ENCODE data around the gene HHIPL1.

The HHIPL1 gene

GRCh38 chr14:99650189-99650588 is 5.3 kb downstream of the HHIPL1 start:
- no peak for TF ChIP-seq CTCF (IDR thresholded peaks at IDR 0.05; ENCODE audit: borderline replicate concordance, control extremely low read depth, extremely low read depth, insufficient read depth, missing control alignments)
- in situ Hi-C loops (cut with MboI; ENCODE audit: low sequenced_read_pairs, unreplicated experiment): no loop called here
- no peak for DNase-seq (ENCODE audit: low spot score)

- TF ChIP-seq CTCF (IDR thresholded peaks at IDR 0.05; ENCODE audit: borderline replicate concordance, control extremely low read depth, extremely low read depth, insufficient read depth, missing control alignments): no peak
- DNase-seq (ENCODE audit: low spot score): no peak
- in situ Hi-C loops (cut with MboI; ENCODE audit: low sequenced_read_pairs, unreplicated experiment): no loop called here
Measured at GRCh38 chr14:99651953-99652746, 7.2 kb downstream of the HHIPL1 start.

GRCh38 chr14:99654235-99654985 is 9.5 kb downstream of the HHIPL1 start:
- TF ChIP-seq CTCF (IDR thresholded peaks at IDR 0.05; ENCODE audit: borderline replicate concordance, control extremely low read depth, extremely low read depth, insufficient read depth, missing control alignments): no peak
- no peak for DNase-seq (ENCODE audit: low spot score)
- in situ Hi-C loops (cut with MboI; ENCODE audit: low sequenced_read_pairs, unreplicated experiment): no loop called here

GRCh38 chr14:99655521-99655920 is 10.6 kb downstream of the HHIPL1 start:
- no peak for TF ChIP-seq CTCF (IDR thresholded peaks at IDR 0.05; ENCODE audit: borderline replicate concordance, control extremely low read depth, extremely low read depth, insufficient read depth, missing control alignments)
- in situ Hi-C loops (cut with MboI; ENCODE audit: low sequenced_read_pairs, unreplicated experiment): no loop called here

GRCh38 chr14:99656171-99656570 is 11.2 kb downstream of the HHIPL1 start:
- DNase-seq (ENCODE audit: low spot score): no peak
- no peak for TF ChIP-seq CTCF (IDR thresholded peaks at IDR 0.05; ENCODE audit: borderline replicate concordance, control extremely low read depth, extremely low read depth, insufficient read depth, missing control alignments)
- in situ Hi-C loops (cut with MboI; ENCODE audit: low sequenced_read_pairs, unreplicated experiment): no loop called here

More at GRCh38 chr14:99655521-99655920, 10.6 kb downstream of the HHIPL1 start:
- DNase-seq (ENCODE audit: low spot score): no peak

- in situ Hi-C loops (cut with MboI; ENCODE audit: low sequenced_read_pairs, unreplicated experiment): no loop called here
- no peak for DNase-seq (ENCODE audit: low spot score)
- no peak for TF ChIP-seq CTCF (IDR thresholded peaks at IDR 0.05; ENCODE audit: borderline replicate concordance, control extremely low read depth, extremely low read depth, insufficient read depth, missing control alignments)
Measured at GRCh38 chr14:99657645-99658155, 12.8 kb downstream of the HHIPL1 start.

Measured in GM13976 (cell line).